Panc1 (cell line): ENCODE data around the gene IL13.

Experiments used
- CTCF ChIP-seq: fragments of 450-650 bp; IDR thresholded peaks from 2 replicates; pipeline ENCODE4 v1.5.1; 2017; ENCODE audit warnings: mild to moderate bottlenecking
- REST ChIP-seq, 2 experiments: IDR thresholded peaks; 2 replicates each; pipeline ENCODE4 v1.6.1; 2011 to 2012; ENCODE audit warnings: low read depth in 2 of 2, control low read depth in 1 of 2, low read length in 1 of 2, mild to moderate bottlenecking in 1 of 2, moderate library complexity in 1 of 2; ENCODE audit not compliant: insufficient read depth in 1 of 2
- TCF7L2 ChIP-seq: IDR thresholded peaks from 2 replicates; pipeline ENCODE4 v1.6.1; 2011; ENCODE audit warnings: mild to moderate bottlenecking, low read depth, low read length, inconsistent platforms

GRCh38 chr5:132635873-132636272, 22.1 kb upstream of the IL13 start:
- TF ChIP-seq CTCF (no peak), TCF7L2 (no peak), REST (IDR thresholded peaks at IDR 0.05; ENCODE audit: insufficient read depth in 1 of 2, low read depth in 2 of 2, low read length in 1 of 2) (no peak)
